Measurements from ENCODE around the gene NHERF1. TPM values are rescaled to one million over a fixed set of nuclear protein-coding genes. Genes with fewer than 3 reads are reported as not detected.
A peak's percentile ranks its signal among the peaks of the same experiment; 100 is the strongest.

The NHERF1 gene
- total and polyA plus RNA-seq, 2 of the 13 experiments (the other 11 are each of a cell fraction or from before 2014, with no cell fraction given) = 169 to 269 TPM

GRCh38 chr17:74776044-74776962 is 27.9 kb downstream of the NHERF1 start, which contains the start of gene NAT9 (continued):
- TF ChIP-seq ZNF260 (CRISPR knock-in tag; IDR thresholded peaks at IDR 0.05; ENCODE audit: borderline replicate concordance, low read depth) = no peak
- TF ChIP-seq NAIF1 (CRISPR knock-in tag; IDR thresholded peaks at IDR 0.05; ENCODE audit: borderline replicate concordance) = no peak
- peak; percentile 88 for TF ChIP-seq DMAP1 (CRISPR knock-in tag; IDR thresholded peaks at IDR 0.05)
- TF ChIP-seq HNRNPL (IDR thresholded peaks at IDR 0.05; ENCODE audit: low read depth, low read length) = no peak
- no peak for TF ChIP-seq ZUFSP (CRISPR knock-in tag; IDR thresholded peaks at IDR 0.05; ENCODE audit: borderline replicate concordance)
- TF ChIP-seq ZNF337 (CRISPR knock-in tag; IDR thresholded peaks at IDR 0.05; ENCODE audit: borderline replicate concordance, low read depth) = no peak
- no peak for TF ChIP-seq USF2 (IDR thresholded peaks at IDR 0.05; ENCODE audit: low read depth, low read length)
- no peak; the same call in 1 of the 2 replicates for TF ChIP-seq USF2 (CRISPR knock-in tag; IDR thresholded peaks at IDR 0.05; ENCODE audit: borderline replicate concordance)
- no peak for TF ChIP-seq ZNF850 (CRISPR knock-in tag; conservative IDR thresholded peaks at IDR 0.05)
- TF ChIP-seq ZNF782 (CRISPR knock-in tag; IDR thresholded peaks at IDR 0.05; ENCODE audit: borderline replicate concordance) = peak; percentile 82; the same call in 1 of the 2 replicates
- TF ChIP-seq TEAD3 (CRISPR knock-in tag; optimal IDR thresholded peaks at IDR 0.05; ENCODE audit: borderline replicate concordance) = peak; percentile 86
- peak; percentile 60; the same call in 1 of the 2 replicates for TF ChIP-seq ZNF749 (CRISPR knock-in tag; IDR thresholded peaks at IDR 0.05; ENCODE audit: borderline replicate concordance)
- TF ChIP-seq MTA3 (CRISPR knock-in tag; IDR thresholded peaks at IDR 0.05) = no peak
- peak; percentile 53; the same call in 1 of the 2 replicates for TF ChIP-seq ARNTL (CRISPR knock-in tag; IDR thresholded peaks at IDR 0.05)
- peak; percentile 84; the same call in 1 of the 2 replicates for TF ChIP-seq ZNF580 (CRISPR knock-in tag; IDR thresholded peaks at IDR 0.05; ENCODE audit: borderline replicate concordance, low read depth)
- TF ChIP-seq SCMH1 (CRISPR knock-in tag; IDR thresholded peaks at IDR 0.05; ENCODE audit: borderline replicate concordance) = no peak
- TF ChIP-seq PHF20 (CRISPR knock-in tag; IDR thresholded peaks at IDR 0.05) = peak; percentile 95
- TF ChIP-seq BCL3 (CRISPR knock-in tag; IDR thresholded peaks at IDR 0.05) = peak; percentile 63
- peak; percentile 59 for TF ChIP-seq SOX5 (CRISPR knock-in tag; IDR thresholded peaks at IDR 0.05; ENCODE audit: borderline replicate concordance)
- TF ChIP-seq RFXANK (CRISPR knock-in tag; IDR thresholded peaks at IDR 0.05) = no peak; the same call in 1 of the 2 replicates
- TF ChIP-seq PBX3 (CRISPR knock-in tag; IDR thresholded peaks at IDR 0.05; ENCODE audit: borderline replicate concordance) = no peak
- TF ChIP-seq KAT8 (CRISPR knock-in tag; IDR thresholded peaks at IDR 0.05) = peak; percentile 96
